ENCODE results near the gene HSD17B1. TPM values are rescaled to one million over a fixed set of nuclear protein-coding genes. Genes with fewer than 3 reads are reported as not detected.

Gene HSD17B1
- total and polyA plus RNA-seq, 2 donors, result 1.1 to 6.1 TPM

GRCh38 chr17:42579794-42580551, 27.2 kb downstream of the HSD17B1 start:
- no peak overlapping the region for H3K4me3 ChIP-seq (ENCODE audit: low read length in 2 of 2)
- H3K4me1 ChIP-seq (ENCODE audit: control insufficient read depth in 2 of 2, insufficient read depth in 2 of 2, low read length in 2 of 2), result peaks cover 10 to 33% of the 10 kb centered on the region in 2 donors
- H3K27me3 ChIP-seq (ENCODE audit: control insufficient read depth in 2 of 2, insufficient read depth in 1 of 2, low read length in 1 of 2), result no peaks in the 10 kb centered on the region
- DNase-seq (ENCODE audit: low read depth in 6 of 9, low spot score in 9 of 9), result no peak
- peaks cover 0 to 7% of the 10 kb centered on the region in 2 donors for H3K9me3 ChIP-seq (ENCODE audit: control insufficient read depth in 2 of 2, insufficient read depth in 1 of 2, low read length in 1 of 2)
- 90% methylated on average over 2 of the region's 2 CpGs for WGBS
- peaks cover 54 to 68% of the 10 kb centered on the region in 2 donors for H3K36me3 ChIP-seq (ENCODE audit: control insufficient read depth in 2 of 2, insufficient read depth in 2 of 2, low read length in 1 of 2)
- no peak overlapping the region for H3K27ac ChIP-seq (ENCODE audit: low read depth in 1 of 2, low read length in 1 of 2)

GRCh38 chr17:42581744-42582270, 29.1 kb downstream of the HSD17B1 start:
- Histone ChIP-seq H3K4me1 (ENCODE audit: control insufficient read depth in 2 of 2, insufficient read depth in 2 of 2, low read length in 2 of 2) (peaks cover 4 to 29% of the 10 kb centered on the region in 2 donors), H3K27ac (ENCODE audit: low read depth in 1 of 2, low read length in 1 of 2) (no peak overlapping the region), H3K9me3 (ENCODE audit: control insufficient read depth in 2 of 2, insufficient read depth in 1 of 2, low read length in 1 of 2) (peaks cover 0 to 7% of the 10 kb centered on the region in 2 donors), H3K27me3 (ENCODE audit: control insufficient read depth in 2 of 2, insufficient read depth in 1 of 2, low read length in 1 of 2) (no peaks in the 10 kb centered on the region), H3K4me3 (ENCODE audit: low read length in 2 of 2) (no peak overlapping the region), H3K36me3 (ENCODE audit: control insufficient read depth in 2 of 2, insufficient read depth in 2 of 2, low read length in 1 of 2) (peaks cover 71 to 76% of the 10 kb centered on the region in 2 donors)
- no peak for DNase-seq (ENCODE audit: low read depth in 6 of 9, low spot score in 9 of 9)
- 98% methylated on average over 10 of the region's 10 CpGs for WGBS

GRCh38 chr17:42584880-42585279, 32.2 kb downstream of the HSD17B1 start:
- DNase-seq (ENCODE audit: low read depth in 6 of 9, low spot score in 9 of 9), result no peak
- 90% methylated on average over 9 of the region's 9 CpGs for WGBS

GRCh38 chr17:42585353-42585752, 32.6 kb downstream of the HSD17B1 start:
- no peaks in the 10 kb centered on the region for H3K9me3 ChIP-seq (ENCODE audit: control insufficient read depth in 2 of 2, insufficient read depth in 1 of 2, low read length in 1 of 2)
- 85% methylated on average over 1 of the region's 1 CpG for WGBS
- DNase-seq (ENCODE audit: low read depth in 6 of 9, low spot score in 9 of 9), result no peak
- H3K4me1 ChIP-seq (ENCODE audit: control insufficient read depth in 2 of 2, insufficient read depth in 2 of 2, low read length in 2 of 2), result peaks cover 0 to 8% of the 10 kb centered on the region in 2 donors
- no peak overlapping the region for H3K27ac ChIP-seq (ENCODE audit: low read depth in 1 of 2, low read length in 1 of 2)
- no peaks in the 10 kb centered on the region for H3K27me3 ChIP-seq (ENCODE audit: control insufficient read depth in 2 of 2, insufficient read depth in 1 of 2, low read length in 1 of 2)
- H3K4me3 ChIP-seq (ENCODE audit: low read length in 2 of 2), result no peak overlapping the region
- H3K36me3 ChIP-seq (ENCODE audit: control insufficient read depth in 2 of 2, insufficient read depth in 2 of 2, low read length in 1 of 2), result peaks cover 95% of the 10 kb centered on the region in 2 donors

More at GRCh38 chr17:42584880-42585279, 32.2 kb downstream of the HSD17B1 start:
- H3K36me3 ChIP-seq (ENCODE audit: control insufficient read depth in 2 of 2, insufficient read depth in 2 of 2, low read length in 1 of 2), result peaks cover 94 to 95% of the 10 kb centered on the region in 2 donors
- H3K4me1 ChIP-seq (ENCODE audit: control insufficient read depth in 2 of 2, insufficient read depth in 2 of 2, low read length in 2 of 2), result peaks cover 0 to 8% of the 10 kb centered on the region in 2 donors
- H3K27me3 ChIP-seq (ENCODE audit: control insufficient read depth in 2 of 2, insufficient read depth in 1 of 2, low read length in 1 of 2), result no peaks in the 10 kb centered on the region
- no peak overlapping the region for H3K4me3 ChIP-seq (ENCODE audit: low read length in 2 of 2)
- no peaks in the 10 kb centered on the region for H3K9me3 ChIP-seq (ENCODE audit: control insufficient read depth in 2 of 2, insufficient read depth in 1 of 2, low read length in 1 of 2)
- no peak overlapping the region for H3K27ac ChIP-seq (ENCODE audit: low read depth in 1 of 2, low read length in 1 of 2)

GRCh38 chr17:42586514-42587230, 33.9 kb downstream of the HSD17B1 start:
- Histone ChIP-seq H3K27ac (ENCODE audit: low read depth in 1 of 2, low read length in 1 of 2) (peak overlapping the region; percentile 12 to 31), H3K36me3 (ENCODE audit: control insufficient read depth in 2 of 2, insufficient read depth in 2 of 2, low read length in 1 of 2) (peaks cover 92 to 94% of the 10 kb centered on the region in 2 donors)

GRCh38 chr17:42590886-42591285, 38.2 kb downstream of the HSD17B1 start:
- Histone ChIP-seq H3K36me3 (ENCODE audit: control insufficient read depth in 2 of 2, insufficient read depth in 2 of 2, low read length in 1 of 2) (peaks cover 61 to 68% of the 10 kb centered on the region in 2 donors), H3K9me3 (ENCODE audit: control insufficient read depth in 2 of 2, insufficient read depth in 1 of 2, low read length in 1 of 2) (no peaks in the 10 kb centered on the region), H3K4me1 (ENCODE audit: control insufficient read depth in 2 of 2, insufficient read depth in 2 of 2, low read length in 2 of 2) (no peaks in the 10 kb centered on the region), H3K4me3 (ENCODE audit: low read length in 2 of 2) (no peak overlapping the region), H3K27ac (ENCODE audit: low read depth in 1 of 2, low read length in 1 of 2) (no peak overlapping the region), H3K27me3 (ENCODE audit: control insufficient read depth in 2 of 2, insufficient read depth in 1 of 2, low read length in 1 of 2) (no peaks in the 10 kb centered on the region)
- DNase-seq (ENCODE audit: low read depth in 6 of 9, low spot score in 9 of 9), result no peak
- WGBS, result 96% methylated on average over 2 of the region's 2 CpGs

More at GRCh38 chr17:42586514-42587230, 33.9 kb downstream of the HSD17B1 start:
- H3K27me3 ChIP-seq (ENCODE audit: control insufficient read depth in 2 of 2, insufficient read depth in 1 of 2, low read length in 1 of 2), result no peaks in the 10 kb centered on the region
- H3K4me1 ChIP-seq (ENCODE audit: control insufficient read depth in 2 of 2, insufficient read depth in 2 of 2, low read length in 2 of 2), result peaks cover 0 to 8% of the 10 kb centered on the region in 2 donors
- whole genome bisulfite sequencing, result 95% methylated on average over 7 of the region's 7 CpGs
- no peaks in the 10 kb centered on the region for H3K9me3 ChIP-seq (ENCODE audit: control insufficient read depth in 2 of 2, insufficient read depth in 1 of 2, low read length in 1 of 2)
- peak in 1 of 9 donors; percentile 11 for DNase-seq (ENCODE audit: low read depth in 6 of 9, low spot score in 9 of 9)
- H3K4me3 ChIP-seq (ENCODE audit: low read length in 2 of 2), result no peak overlapping the region

GRCh38 chr17:42591411-42591810, 38.7 kb downstream of the HSD17B1 start:
- Histone ChIP-seq H3K27ac (ENCODE audit: low read depth in 1 of 2, low read length in 1 of 2) (no peak overlapping the region), H3K4me3 (ENCODE audit: low read length in 2 of 2) (no peak overlapping the region), H3K27me3 (ENCODE audit: control insufficient read depth in 2 of 2, insufficient read depth in 1 of 2, low read length in 1 of 2) (no peaks in the 10 kb centered on the region), H3K36me3 (ENCODE audit: control insufficient read depth in 2 of 2, insufficient read depth in 2 of 2, low read length in 1 of 2) (peaks cover 56 to 63% of the 10 kb centered on the region in 2 donors), H3K4me1 (ENCODE audit: control insufficient read depth in 2 of 2, insufficient read depth in 2 of 2, low read length in 2 of 2) (no peaks in the 10 kb centered on the region), H3K9me3 (ENCODE audit: control insufficient read depth in 2 of 2, insufficient read depth in 1 of 2, low read length in 1 of 2) (no peaks in the 10 kb centered on the region)
- no peak for DNase-seq (ENCODE audit: low read depth in 6 of 9, low spot score in 9 of 9)
- WGBS, result 99% methylated on average over 9 of the region's 9 CpGs

GRCh38 chr17:42596386-42596785, 43.7 kb downstream of the HSD17B1 start:
- Histone ChIP-seq H3K36me3 (ENCODE audit: control insufficient read depth in 2 of 2, insufficient read depth in 2 of 2, low read length in 1 of 2) (peaks cover 19 to 32% of the 10 kb centered on the region in 2 donors), H3K4me1 (ENCODE audit: control insufficient read depth in 2 of 2, insufficient read depth in 2 of 2, low read length in 2 of 2) (no peaks in the 10 kb centered on the region), H3K27ac (ENCODE audit: low read depth in 1 of 2, low read length in 1 of 2) (no peak overlapping the region), H3K27me3 (ENCODE audit: control insufficient read depth in 2 of 2, insufficient read depth in 1 of 2, low read length in 1 of 2) (no peaks in the 10 kb centered on the region), H3K9me3 (ENCODE audit: control insufficient read depth in 2 of 2, insufficient read depth in 1 of 2, low read length in 1 of 2) (no peaks in the 10 kb centered on the region), H3K4me3 (ENCODE audit: low read length in 2 of 2) (no peak overlapping the region)
- 97% methylated on average over 3 of the region's 3 CpGs for WGBS
- no peak for DNase-seq (ENCODE audit: low read depth in 6 of 9, low spot score in 9 of 9)

- Histone ChIP-seq H3K36me3 (ENCODE audit: control insufficient read depth in 2 of 2, insufficient read depth in 2 of 2, low read length in 1 of 2) (peaks cover 14 to 28% of the 10 kb centered on the region in 2 donors), H3K27ac (ENCODE audit: low read depth in 1 of 2, low read length in 1 of 2) (no peak overlapping the region), H3K27me3 (ENCODE audit: control insufficient read depth in 2 of 2, insufficient read depth in 1 of 2, low read length in 1 of 2) (no peaks in the 10 kb centered on the region), H3K9me3 (ENCODE audit: control insufficient read depth in 2 of 2, insufficient read depth in 1 of 2, low read length in 1 of 2) (no peaks in the 10 kb centered on the region), H3K4me3 (ENCODE audit: low read length in 2 of 2) (no peak overlapping the region), H3K4me1 (ENCODE audit: control insufficient read depth in 2 of 2, insufficient read depth in 2 of 2, low read length in 2 of 2) (no peaks in the 10 kb centered on the region)
- WGBS, result 92% methylated on average over 2 of the region's 2 CpGs
- no peak for DNase-seq (ENCODE audit: low read depth in 6 of 9, low spot score in 9 of 9)
These were observed 46.2 kb downstream of the HSD17B1 start for GRCh38 chr17:42598905-42599304.

Data from thymus (tissue), 11 donors.